SK-N-SH (cell line): ENCODE measurements around the gene TCP10L. TPM values are rescaled to one million over a fixed set of nuclear protein-coding genes. Genes with fewer than 3 reads are reported as not detected.

Experiments used
- CTCF ChIA-PET: fragments of 300-600, 350-600 bp; formaldehyde crosslinking; extraction: SDS; loops from one replicate; lab custom pipeline; 2021; lab: Yijun Ruan, JAX
- POLR2A ChIA-PET: fragments of 350-600 bp; sonication (Branson Sonifier 250); formaldehyde crosslinking; extraction: SDS; loops from one replicate; lab custom pipeline; 2020; ENCODE audit warnings: antibody characterized with exemption, inconsistent platforms; lab: Yijun Ruan, JAX
- DNase-seq: peaks from one replicate; pipeline ENCODE4 v3.0.0; 2012
- H2AFZ ChIP-seq: fragments of 200-600 bp; sonication (generic); 2 replicates; pipeline ENCODE4 v1.8.1; 2016; ENCODE audit warnings: antibody characterized with exemption, mild to moderate bottlenecking, low read depth
- H3F3A ChIP-seq: fragments of 200-600 bp; sonication (generic); replicated peaks from 2 replicates; pipeline ENCODE3; 2016; ENCODE audit warnings: antibody characterized with exemption, mild to moderate bottlenecking; ENCODE audit not compliant: insufficient read depth
- H3K27ac ChIP-seq, 2 experiments: fragments of 200-500 bp in 1 of 2; fragments of 200-600 bp in 1 of 2; sonication (Bioruptor generic) in 1 of 2; sonication (generic), shearing (Covaris generic) in 1 of 2; 2 replicates each; pipeline versions ENCODE4 v1.5.1 to v1.6.1; 2014 to 2016; ENCODE audit warnings: low read depth in 2 of 2, inconsistent platforms in 1 of 2, low read length in 1 of 2, mild to moderate bottlenecking in 1 of 2, mixed read lengths in 1 of 2
- H3K27me3 ChIP-seq: fragments of 200-600 bp; sonication (generic), shearing (Covaris generic); 2 replicates; pipeline ENCODE4 v1.6.1; 2016; ENCODE audit warnings: mixed run types; ENCODE audit not compliant: insufficient read depth
- H3K36me3 ChIP-seq, 2 experiments: fragments of 200-500 bp in 1 of 2; fragments of 200-600 bp in 1 of 2; sonication (Bioruptor generic) in 1 of 2; sonication (generic) in 1 of 2; replicated peaks in 1 of 2; 2 replicates each; pipeline versions ENCODE3 to v1.5.1; 2014 to 2016; ENCODE audit warnings: low read length in 1 of 2, mild to moderate bottlenecking in 1 of 2; ENCODE audit not compliant: insufficient read depth in 2 of 2, control insufficient read depth in 1 of 2
- H3K4me1 ChIP-seq, 2 experiments: fragments of 200-500 bp in 1 of 2; fragments of 200-600 bp in 1 of 2; sonication (Bioruptor generic) in 1 of 2; sonication (generic), shearing (Covaris generic) in 1 of 2; 2 replicates each; pipeline versions ENCODE4 v1.5.1 to v1.6.1; 2014 to 2016; ENCODE audit warnings: low read depth in 1 of 2, low read length in 1 of 2, mixed run types in 1 of 2; ENCODE audit not compliant: insufficient read depth in 2 of 2, control insufficient read depth in 1 of 2
- H3K4me2 ChIP-seq: fragments of 200-600 bp; sonication (generic), shearing (Covaris generic); 2 replicates; pipeline ENCODE4 v1.6.1; 2017; ENCODE audit warnings: mixed run types
- H3K4me3 ChIP-seq, 2 experiments: fragments of 200-500 bp in 1 of 2; fragments of 200-600 bp in 1 of 2; sonication (Bioruptor generic) in 1 of 2; sonication (generic), shearing (Covaris generic) in 1 of 2; 2 replicates each; pipeline versions ENCODE4 v1.5.1 to v1.8.1; 2014 to 2016; ENCODE audit warnings: low read depth in 2 of 2, inconsistent platforms in 1 of 2, low read length in 1 of 2, mild to moderate bottlenecking in 1 of 2, mixed read lengths in 1 of 2, moderate library complexity in 1 of 2
- H3K79me2 ChIP-seq: fragments of 200-600 bp; sonication (generic); 2 replicates; pipeline ENCODE4 v1.8.1; 2017; ENCODE audit warnings: mild to moderate bottlenecking; ENCODE audit not compliant: insufficient read depth
- H3K9ac ChIP-seq: fragments of 200-600 bp; sonication (generic); 2 replicates; pipeline ENCODE4 v1.6.1; 2017; ENCODE audit warnings: mixed run types
- H3K9me2 ChIP-seq: fragments of 200-600 bp; sonication (generic); 2 replicates; pipeline ENCODE4 v1.6.1; 2017; ENCODE audit warnings: mixed run types
- H3K9me3 ChIP-seq: fragments of 200-600 bp; sonication (generic); 2 replicates; pipeline ENCODE4 v1.6.1; 2017; ENCODE audit warnings: mixed run types, mild to moderate bottlenecking, moderate library complexity
- H4K20me1 ChIP-seq: fragments of 200-600 bp; sonication (generic); 2 replicates; pipeline ENCODE4 v1.6.1; 2017; ENCODE audit warnings: mild to moderate bottlenecking, mixed run types; ENCODE audit not compliant: insufficient read depth
- CHD2 ChIP-seq: fragments of 150-350 bp; IDR thresholded peaks from 2 replicates; pipeline ENCODE4 v1.6.1; 2018; ENCODE audit warnings: low read length; ENCODE audit not compliant: partially characterized antibody
- ELF1 ChIP-seq: IDR thresholded peaks from 2 replicates; pipeline ENCODE4 v1.4.0; 2012
- FOSL2 ChIP-seq: IDR thresholded peaks from 2 replicates; pipeline ENCODE4 v1.4.0; 2012; ENCODE audit warnings: low read depth, mild to moderate bottlenecking, moderate library complexity, borderline replicate concordance
- FOXM1 ChIP-seq: IDR thresholded peaks from 2 replicates; pipeline ENCODE4 v1.4.0; 2012; ENCODE audit warnings: low read depth, mild to moderate bottlenecking
- GABPA ChIP-seq: IDR thresholded peaks from 2 replicates; pipeline ENCODE4 v1.4.0; 2012; ENCODE audit warnings: low read depth, mild to moderate bottlenecking
- JUND ChIP-seq: IDR thresholded peaks from 2 replicates; pipeline ENCODE4 v1.4.0; 2012
- POLR2AphosphoS5 ChIP-seq: IDR thresholded peaks from 2 replicates; pipeline ENCODE4 v1.6.1; 2012; ENCODE audit warnings: low read depth, low read length
- RFX5 ChIP-seq: IDR thresholded peaks from 2 replicates; pipeline ENCODE4 v1.6.1; 2012; ENCODE audit warnings: mild to moderate bottlenecking, improper control_type of control experiment, low read length
- TCF12 ChIP-seq: IDR thresholded peaks from 2 replicates; pipeline ENCODE4 v1.4.0; 2012
- TEAD4 ChIP-seq: IDR thresholded peaks from 2 replicates; pipeline ENCODE4 v1.4.0; 2012; ENCODE audit warnings: mild to moderate bottlenecking, borderline replicate concordance; ENCODE audit not compliant: insufficient read depth
- WGBS: methylation state at CpG from one replicate; pipeline ENCODE4 v1.1.6; 2017; ENCODE audit warnings: low lambda C conversion rate; 5-methylcytosine and 5-hydroxymethylcytosine counted together
- polyA plus RNA-seq, 3 experiments: library from polyadenylated mRNA; depleted of rRNA; stranded (reverse); fragments of >200 nt; gene quantifications; 2 replicates each; pipeline ENCODE4 v1.2.3, GENCODE V29; 2012
- TF ChIP-seq, protein P1 (sequence below): fragments of 200-600 bp; sonication (generic); IDR thresholded peaks from 2 replicates; pipeline ENCODE4 v1.6.1; 2017; ENCODE audit warnings: antibody characterized with exemption, mild to moderate bottlenecking, moderate library complexity
- TF ChIP-seq, protein P2 (sequence below): IDR thresholded peaks from 2 replicates; pipeline ENCODE4; 2012
- TF ChIP-seq, protein P3 (sequence below): fragments of 150-350 bp; IDR thresholded peaks from 2 replicates; pipeline ENCODE4 v1.6.1; 2017; ENCODE audit warnings: antibody characterized with exemption, low read length, low read depth, borderline replicate concordance
- TF ChIP-seq, protein P4 (sequence below): IDR thresholded peaks from 2 replicates; pipeline ENCODE4 v1.6.1; 2012; ENCODE audit warnings: mild to moderate bottlenecking, low read depth, low read length, moderate library complexity
- TF ChIP-seq, protein P5 (sequence below): IDR thresholded peaks from 2 replicates; pipeline ENCODE4 v1.4.0; 2012; ENCODE audit warnings: low read depth, borderline replicate concordance

TCP10L gene
- polyA plus RNA-seq, 1 of the 3 experiments (the other 2 are of a cell fraction), result 0.33 TPM

DNA sequence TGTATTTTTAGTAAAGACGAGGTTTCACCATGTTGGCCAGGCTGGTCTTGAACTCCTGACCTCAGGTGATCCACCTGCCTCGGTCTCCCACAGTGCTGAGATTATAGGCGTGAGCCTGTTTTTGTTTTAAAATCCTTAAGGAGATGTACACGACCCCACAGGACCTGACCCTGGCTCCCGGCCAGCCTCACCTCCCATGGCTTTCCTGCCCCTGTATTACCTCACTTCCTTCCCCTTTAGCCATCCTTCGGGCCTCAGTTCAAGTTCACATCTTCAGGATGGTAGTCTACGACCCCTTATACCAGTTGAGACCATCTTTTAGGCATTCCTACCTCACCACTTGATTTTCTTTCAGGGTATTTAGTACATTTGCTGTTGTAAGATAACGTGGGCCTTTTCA is 36.3 kb downstream of the TCP10L start:
- Histone ChIP-seq H2AFZ (no peak overlapping the region), H3K27ac (no peak overlapping the region), H3K79me2 (no peaks in the 10 kb centered on the region), H3K4me3 (no peak overlapping the region), H3K9me3 (no peaks in the 10 kb centered on the region), H3F3A (peaks cover 2% of the 10 kb centered on the region), H3K36me3 (no peaks in the 10 kb centered on the region), H3K27me3 (no peaks in the 10 kb centered on the region), H3K9me2 (no peaks in the 10 kb centered on the region), H3K4me2 (no peak overlapping the region), H4K20me1 (no peaks in the 10 kb centered on the region), H3K9ac (no peak overlapping the region), H3K4me1 (peaks cover 0 to 5% of the 10 kb centered on the region in 2 experiments; a peak in 1 of 4 replicates)
- POLR2A ChIA-PET, result no interaction called here
- CTCF ChIA-PET, result no interaction called here
- TF ChIP-seq, protein P1, sequence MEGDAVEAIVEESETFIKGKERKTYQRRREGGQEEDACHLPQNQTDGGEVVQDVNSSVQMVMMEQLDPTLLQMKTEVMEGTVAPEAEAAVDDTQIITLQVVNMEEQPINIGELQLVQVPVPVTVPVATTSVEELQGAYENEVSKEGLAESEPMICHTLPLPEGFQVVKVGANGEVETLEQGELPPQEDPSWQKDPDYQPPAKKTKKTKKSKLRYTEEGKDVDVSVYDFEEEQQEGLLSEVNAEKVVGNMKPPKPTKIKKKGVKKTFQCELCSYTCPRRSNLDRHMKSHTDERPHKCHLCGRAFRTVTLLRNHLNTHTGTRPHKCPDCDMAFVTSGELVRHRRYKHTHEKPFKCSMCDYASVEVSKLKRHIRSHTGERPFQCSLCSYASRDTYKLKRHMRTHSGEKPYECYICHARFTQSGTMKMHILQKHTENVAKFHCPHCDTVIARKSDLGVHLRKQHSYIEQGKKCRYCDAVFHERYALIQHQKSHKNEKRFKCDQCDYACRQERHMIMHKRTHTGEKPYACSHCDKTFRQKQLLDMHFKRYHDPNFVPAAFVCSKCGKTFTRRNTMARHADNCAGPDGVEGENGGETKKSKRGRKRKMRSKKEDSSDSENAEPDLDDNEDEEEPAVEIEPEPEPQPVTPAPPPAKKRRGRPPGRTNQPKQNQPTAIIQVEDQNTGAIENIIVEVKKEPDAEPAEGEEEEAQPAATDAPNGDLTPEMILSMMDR, result no peak
- TF ChIP-seq TCF12, result no peak
- no peak for TF ChIP-seq JUND
- TF ChIP-seq GABPA, result no peak
- TF ChIP-seq FOXM1, result no peak
- TF ChIP-seq TEAD4, result no peak
- 78% methylated on average over 8 of the region's 8 CpGs for WGBS
- DNase-seq, result no peak

DNA sequence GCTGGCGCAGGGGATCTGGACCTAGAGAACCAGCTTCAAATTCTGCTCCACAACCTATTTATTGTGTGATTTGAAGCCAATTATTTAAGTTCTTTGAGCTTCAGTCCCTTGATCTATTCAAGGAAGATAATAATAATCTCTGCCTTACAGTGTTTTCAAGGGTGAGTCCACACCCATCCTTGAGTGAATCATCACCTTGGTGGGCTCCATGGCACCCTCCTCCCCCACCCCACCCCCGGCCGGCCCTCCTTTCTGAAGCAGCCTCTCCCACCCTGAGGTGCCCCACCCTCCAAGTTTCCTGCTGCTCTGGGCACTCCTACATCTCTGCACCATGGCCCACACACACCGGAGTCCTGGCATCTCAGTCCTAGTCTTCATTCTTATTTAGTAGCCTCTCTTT is 38.3 kb downstream of the TCP10L start:
- H4K20me1 ChIP-seq, result no peaks in the 10 kb centered on the region
- H2AFZ ChIP-seq, result no peak overlapping the region
- WGBS, result 59% methylated on average over 4 of the region's 4 CpGs
- no peak overlapping the region for H3K27ac ChIP-seq
- H3K79me2 ChIP-seq, result no peaks in the 10 kb centered on the region
- no peak for DNase-seq
- H3K4me3 ChIP-seq, result no peak overlapping the region
- no peaks in the 10 kb centered on the region for H3K9me2 ChIP-seq
- no peak overlapping the region for H3K9ac ChIP-seq
- peaks cover 5% of the 10 kb centered on the region for H3F3A ChIP-seq
- ChIA-PET POLR2A (no interaction called here), CTCF (interaction anchor here (1.7 kb wide), 1 partner anchor 54 kb away, joined by 8 read pairs; no protein-coding TSS in a partner anchor)
- peaks cover 0 to 5% of the 10 kb centered on the region in 2 experiments; a peak in 1 of 4 replicates for H3K4me1 ChIP-seq
- H3K36me3 ChIP-seq, result no peaks in the 10 kb centered on the region
- H3K4me2 ChIP-seq, result no peak overlapping the region
- no peaks in the 10 kb centered on the region for H3K27me3 ChIP-seq
- no peaks in the 10 kb centered on the region for H3K9me3 ChIP-seq
- TF ChIP-seq ELF1 (no peak), RFX5 (no peak), FOSL2 (no peak), CHD2 (no peak), TCF12 (no peak), POLR2AphosphoS5 (no peak)
- TF ChIP-seq, protein P2, sequence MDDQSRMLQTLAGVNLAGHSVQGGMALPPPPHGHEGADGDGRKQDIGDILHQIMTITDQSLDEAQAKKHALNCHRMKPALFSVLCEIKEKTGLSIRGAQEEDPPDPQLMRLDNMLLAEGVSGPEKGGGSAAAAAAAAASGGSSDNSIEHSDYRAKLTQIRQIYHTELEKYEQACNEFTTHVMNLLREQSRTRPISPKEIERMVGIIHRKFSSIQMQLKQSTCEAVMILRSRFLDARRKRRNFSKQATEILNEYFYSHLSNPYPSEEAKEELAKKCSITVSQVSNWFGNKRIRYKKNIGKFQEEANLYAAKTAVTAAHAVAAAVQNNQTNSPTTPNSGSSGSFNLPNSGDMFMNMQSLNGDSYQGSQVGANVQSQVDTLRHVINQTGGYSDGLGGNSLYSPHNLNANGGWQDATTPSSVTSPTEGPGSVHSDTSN, result no peak
- TF ChIP-seq, protein P1, result no peak
- TF ChIP-seq, protein P3, sequence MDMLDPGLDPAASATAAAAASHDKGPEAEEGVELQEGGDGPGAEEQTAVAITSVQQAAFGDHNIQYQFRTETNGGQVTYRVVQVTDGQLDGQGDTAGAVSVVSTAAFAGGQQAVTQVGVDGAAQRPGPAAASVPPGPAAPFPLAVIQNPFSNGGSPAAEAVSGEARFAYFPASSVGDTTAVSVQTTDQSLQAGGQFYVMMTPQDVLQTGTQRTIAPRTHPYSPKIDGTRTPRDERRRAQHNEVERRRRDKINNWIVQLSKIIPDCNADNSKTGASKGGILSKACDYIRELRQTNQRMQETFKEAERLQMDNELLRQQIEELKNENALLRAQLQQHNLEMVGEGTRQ, result no peak
- TF ChIP-seq, protein P4, sequence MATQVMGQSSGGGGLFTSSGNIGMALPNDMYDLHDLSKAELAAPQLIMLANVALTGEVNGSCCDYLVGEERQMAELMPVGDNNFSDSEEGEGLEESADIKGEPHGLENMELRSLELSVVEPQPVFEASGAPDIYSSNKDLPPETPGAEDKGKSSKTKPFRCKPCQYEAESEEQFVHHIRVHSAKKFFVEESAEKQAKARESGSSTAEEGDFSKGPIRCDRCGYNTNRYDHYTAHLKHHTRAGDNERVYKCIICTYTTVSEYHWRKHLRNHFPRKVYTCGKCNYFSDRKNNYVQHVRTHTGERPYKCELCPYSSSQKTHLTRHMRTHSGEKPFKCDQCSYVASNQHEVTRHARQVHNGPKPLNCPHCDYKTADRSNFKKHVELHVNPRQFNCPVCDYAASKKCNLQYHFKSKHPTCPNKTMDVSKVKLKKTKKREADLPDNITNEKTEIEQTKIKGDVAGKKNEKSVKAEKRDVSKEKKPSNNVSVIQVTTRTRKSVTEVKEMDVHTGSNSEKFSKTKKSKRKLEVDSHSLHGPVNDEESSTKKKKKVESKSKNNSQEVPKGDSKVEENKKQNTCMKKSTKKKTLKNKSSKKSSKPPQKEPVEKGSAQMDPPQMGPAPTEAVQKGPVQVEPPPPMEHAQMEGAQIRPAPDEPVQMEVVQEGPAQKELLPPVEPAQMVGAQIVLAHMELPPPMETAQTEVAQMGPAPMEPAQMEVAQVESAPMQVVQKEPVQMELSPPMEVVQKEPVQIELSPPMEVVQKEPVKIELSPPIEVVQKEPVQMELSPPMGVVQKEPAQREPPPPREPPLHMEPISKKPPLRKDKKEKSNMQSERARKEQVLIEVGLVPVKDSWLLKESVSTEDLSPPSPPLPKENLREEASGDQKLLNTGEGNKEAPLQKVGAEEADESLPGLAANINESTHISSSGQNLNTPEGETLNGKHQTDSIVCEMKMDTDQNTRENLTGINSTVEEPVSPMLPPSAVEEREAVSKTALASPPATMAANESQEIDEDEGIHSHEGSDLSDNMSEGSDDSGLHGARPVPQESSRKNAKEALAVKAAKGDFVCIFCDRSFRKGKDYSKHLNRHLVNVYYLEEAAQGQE, result no peak
- TF ChIP-seq, protein P5, sequence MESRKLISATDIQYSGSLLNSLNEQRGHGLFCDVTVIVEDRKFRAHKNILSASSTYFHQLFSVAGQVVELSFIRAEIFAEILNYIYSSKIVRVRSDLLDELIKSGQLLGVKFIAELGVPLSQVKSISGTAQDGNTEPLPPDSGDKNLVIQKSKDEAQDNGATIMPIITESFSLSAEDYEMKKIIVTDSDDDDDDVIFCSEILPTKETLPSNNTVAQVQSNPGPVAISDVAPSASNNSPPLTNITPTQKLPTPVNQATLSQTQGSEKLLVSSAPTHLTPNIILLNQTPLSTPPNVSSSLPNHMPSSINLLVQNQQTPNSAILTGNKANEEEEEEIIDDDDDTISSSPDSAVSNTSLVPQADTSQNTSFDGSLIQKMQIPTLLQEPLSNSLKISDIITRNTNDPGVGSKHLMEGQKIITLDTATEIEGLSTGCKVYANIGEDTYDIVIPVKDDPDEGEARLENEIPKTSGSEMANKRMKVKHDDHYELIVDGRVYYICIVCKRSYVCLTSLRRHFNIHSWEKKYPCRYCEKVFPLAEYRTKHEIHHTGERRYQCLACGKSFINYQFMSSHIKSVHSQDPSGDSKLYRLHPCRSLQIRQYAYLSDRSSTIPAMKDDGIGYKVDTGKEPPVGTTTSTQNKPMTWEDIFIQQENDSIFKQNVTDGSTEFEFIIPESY, result no peak
